A673 (cell line): ENCODE measurements around the gene ADCYAP1R1.

Experiments
- EZH2 ChIP-seq: fragments of 200-600 bp; sonication (generic); IDR thresholded peaks from 2 replicates; pipeline ENCODE4 v1.6.1; 2017; ENCODE audit warnings: borderline replicate concordance, low read depth, mild to moderate bottlenecking, mixed read lengths, antibody characterized with exemption, low read length; ENCODE audit not compliant: poor library complexity, severe bottlenecking
- TF ChIP-seq, protein P1 (sequence below): fragments of 300-800, 200-600 bp; sonication (generic); conservative IDR thresholded peaks from 2 replicates; pipeline ENCODE4 v1.5.1; 2017; ENCODE audit warnings: low read depth, mild to moderate bottlenecking, antibody characterized with exemption, low read length, moderate library complexity, mixed read lengths

DNA sequence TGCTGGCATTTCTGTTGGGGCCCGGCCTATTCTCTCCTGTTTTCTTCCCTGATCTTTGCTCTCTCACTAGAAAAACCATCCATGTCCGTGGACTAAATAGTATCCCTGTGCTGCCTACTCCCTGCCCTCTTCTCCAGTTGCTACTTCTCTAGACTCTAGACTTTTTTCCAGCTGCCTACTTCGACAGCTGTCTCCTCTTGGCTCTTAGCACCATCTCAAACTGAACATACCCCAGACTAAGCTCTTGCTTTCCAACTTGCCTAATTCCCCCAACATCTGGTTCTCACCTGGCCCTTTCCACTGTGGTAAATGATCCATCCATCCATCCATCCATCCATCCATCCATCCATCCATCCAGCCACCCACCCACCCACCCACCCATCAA lies 19.5 kb downstream of the ADCYAP1R1 start:
- TF ChIP-seq, protein P1, sequence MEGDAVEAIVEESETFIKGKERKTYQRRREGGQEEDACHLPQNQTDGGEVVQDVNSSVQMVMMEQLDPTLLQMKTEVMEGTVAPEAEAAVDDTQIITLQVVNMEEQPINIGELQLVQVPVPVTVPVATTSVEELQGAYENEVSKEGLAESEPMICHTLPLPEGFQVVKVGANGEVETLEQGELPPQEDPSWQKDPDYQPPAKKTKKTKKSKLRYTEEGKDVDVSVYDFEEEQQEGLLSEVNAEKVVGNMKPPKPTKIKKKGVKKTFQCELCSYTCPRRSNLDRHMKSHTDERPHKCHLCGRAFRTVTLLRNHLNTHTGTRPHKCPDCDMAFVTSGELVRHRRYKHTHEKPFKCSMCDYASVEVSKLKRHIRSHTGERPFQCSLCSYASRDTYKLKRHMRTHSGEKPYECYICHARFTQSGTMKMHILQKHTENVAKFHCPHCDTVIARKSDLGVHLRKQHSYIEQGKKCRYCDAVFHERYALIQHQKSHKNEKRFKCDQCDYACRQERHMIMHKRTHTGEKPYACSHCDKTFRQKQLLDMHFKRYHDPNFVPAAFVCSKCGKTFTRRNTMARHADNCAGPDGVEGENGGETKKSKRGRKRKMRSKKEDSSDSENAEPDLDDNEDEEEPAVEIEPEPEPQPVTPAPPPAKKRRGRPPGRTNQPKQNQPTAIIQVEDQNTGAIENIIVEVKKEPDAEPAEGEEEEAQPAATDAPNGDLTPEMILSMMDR: no peak
- no peak for TF ChIP-seq EZH2
